Measurements from ENCODE around the gene NFATC2. TPM values are rescaled to one million over a fixed set of nuclear protein-coding genes. Genes with fewer than 3 reads are reported as not detected.

The NFATC2 gene
- polyA plus RNA-seq, 3 donors, result 1.4 to 2.1 (median 1.8) TPM

DNA sequence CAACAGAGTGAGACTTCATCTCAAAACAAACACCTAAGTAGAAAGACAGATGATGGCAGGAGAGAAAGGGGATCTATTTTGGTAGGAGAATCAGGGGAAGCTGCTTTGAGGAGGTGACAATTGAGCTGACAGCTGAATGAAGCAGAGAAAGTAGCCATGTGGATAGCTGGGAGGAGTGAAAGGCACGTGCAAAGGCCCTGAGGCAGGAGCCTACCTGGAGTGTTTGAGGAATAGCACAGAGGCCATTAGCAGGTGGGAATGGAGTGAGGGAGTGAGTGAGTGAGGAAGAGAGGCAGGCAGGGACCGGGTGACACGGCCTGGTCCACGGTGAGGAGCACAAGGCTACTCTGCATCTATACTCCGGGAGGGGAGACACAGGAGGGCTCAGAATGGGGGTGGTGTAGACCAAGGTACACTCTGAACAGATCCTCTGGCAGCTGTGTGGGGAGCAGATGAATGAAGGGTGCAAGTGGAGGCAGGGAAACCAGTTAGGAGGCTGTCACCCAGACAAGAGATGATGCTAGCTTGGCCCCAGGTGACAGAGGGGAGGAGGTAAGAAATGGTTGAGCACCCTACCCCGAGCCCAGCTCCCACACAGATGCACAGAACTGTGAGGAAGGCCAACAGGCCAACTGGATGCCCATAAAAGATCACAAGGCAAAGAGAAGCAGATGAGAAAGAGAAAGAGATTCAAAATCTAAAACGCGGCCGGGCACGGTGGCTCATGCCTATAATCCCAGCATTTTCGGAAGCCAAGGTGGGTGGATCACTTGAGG lies 43.6 kb downstream of the NFATC2 start:
- DNase-seq (ENCODE audit: low read depth in 3 of 3, low spot score in 2 of 3), result no peak

- DNase-seq (ENCODE audit: low read depth in 3 of 3, low spot score in 2 of 3), result no peak
Measured at GRCh38 chr20:51497542-51498467, 44.7 kb downstream of the NFATC2 start.

DNA sequence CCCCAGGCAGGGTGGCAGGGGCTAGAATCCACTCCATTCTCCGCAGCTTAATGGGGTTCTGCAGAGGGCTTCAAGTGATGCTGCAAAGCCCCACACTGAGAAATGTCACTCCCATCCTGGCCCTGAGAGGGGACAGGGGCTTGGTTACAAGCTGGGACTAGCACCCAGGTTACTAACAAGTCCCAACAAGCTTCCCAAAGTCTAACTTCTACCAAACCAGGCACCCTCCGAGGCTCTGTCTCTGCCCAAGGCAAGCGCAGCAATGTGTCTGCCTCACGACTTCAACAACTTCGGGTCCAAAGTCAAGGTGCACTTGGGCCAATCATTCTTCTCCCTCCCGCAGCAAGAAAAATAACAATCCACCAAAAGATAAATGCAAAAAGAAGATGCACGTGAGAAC lies 45.6 kb downstream of the NFATC2 start:
- DNase-seq (ENCODE audit: low read depth in 3 of 3, low spot score in 2 of 3), result no peak

- DNase-seq (ENCODE audit: low read depth in 3 of 3, low spot score in 2 of 3), result no peak
Measured at GRCh38 chr20:51495921-51496545, 46.5 kb downstream of the NFATC2 start.

- no peak for DNase-seq (ENCODE audit: low read depth in 3 of 3, low spot score in 2 of 3)
Measured at GRCh38 chr20:51495291-51495690, 47.2 kb downstream of the NFATC2 start.

DNA sequence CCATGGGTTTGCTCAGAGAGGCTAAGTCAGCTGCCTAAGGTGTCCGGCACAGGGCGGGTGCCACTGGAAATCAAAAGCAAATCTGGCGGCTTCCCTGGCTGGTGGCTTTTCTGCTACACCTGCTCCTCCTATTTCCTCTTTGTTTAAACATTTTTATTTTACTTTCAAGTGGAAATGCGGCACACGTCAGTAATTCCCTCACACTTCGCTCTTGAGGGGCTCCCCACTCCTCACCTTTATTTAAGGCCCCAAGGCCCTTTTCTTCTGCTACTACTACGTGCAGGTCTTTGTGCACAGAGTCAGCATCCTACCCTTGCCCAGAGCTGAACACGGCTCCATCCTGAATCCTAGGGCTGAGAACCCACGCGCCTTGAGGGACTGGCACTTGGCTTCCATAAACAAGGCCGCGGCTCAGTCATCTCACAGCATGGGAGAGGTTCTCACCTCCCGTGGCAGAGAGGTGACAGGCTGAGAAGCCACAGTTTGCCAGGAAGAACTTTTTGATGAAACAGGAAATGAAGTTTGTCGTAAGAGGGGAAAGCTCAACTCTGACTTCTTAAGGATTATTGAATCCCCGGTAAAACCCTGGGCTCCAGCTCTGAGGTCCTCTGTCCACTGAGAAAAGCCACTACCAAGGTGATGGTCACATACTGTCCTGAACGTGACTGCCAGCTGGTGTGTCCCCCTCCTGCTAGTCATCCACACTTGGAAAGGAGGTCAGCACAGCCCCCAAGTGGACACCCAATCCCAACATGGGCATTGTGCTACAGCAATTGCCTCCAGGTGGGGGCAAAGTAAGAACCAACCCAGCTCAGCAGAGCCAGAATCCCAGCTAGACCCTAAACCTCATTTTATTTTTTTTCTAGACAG lies 48.0 kb downstream of the NFATC2 start:
- DNase-seq (ENCODE audit: low read depth in 3 of 3, low spot score in 2 of 3), result no peak

GRCh38 chr20:51493346-51493791 lies 49.1 kb downstream of the NFATC2 start:
- DNase-seq (ENCODE audit: low read depth in 3 of 3, low spot score in 2 of 3), result no peak

GRCh38 chr20:51492167-51493092 lies 50.1 kb downstream of the NFATC2 start:
- no peak for DNase-seq (ENCODE audit: low read depth in 3 of 3, low spot score in 2 of 3)

GRCh38 chr20:51491393-51491792 lies 51.1 kb downstream of the NFATC2 start:
- no peak for DNase-seq (ENCODE audit: low read depth in 3 of 3, low spot score in 2 of 3)

DNA sequence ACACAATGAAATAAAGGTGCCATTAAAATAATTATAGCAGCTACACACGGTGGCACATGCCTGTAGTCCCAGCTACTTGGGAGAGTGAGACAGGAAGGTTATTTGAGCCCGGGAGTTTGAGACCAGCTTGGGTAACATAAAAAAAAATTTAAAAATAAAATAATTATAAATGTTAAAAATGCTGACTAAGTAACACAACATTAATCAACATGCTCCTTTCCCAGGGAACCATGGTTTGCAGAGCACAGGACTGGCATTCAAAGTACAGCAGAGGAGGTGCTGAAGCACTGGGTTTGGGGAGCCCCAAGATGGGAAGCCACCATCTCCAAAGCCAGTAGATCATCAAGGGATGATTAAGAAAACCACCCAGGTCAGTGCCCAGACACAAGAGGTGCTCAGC lies 51.9 kb downstream of the NFATC2 start:
- DNase-seq (ENCODE audit: low read depth in 3 of 3, low spot score in 2 of 3), result no peak

- no peak for DNase-seq (ENCODE audit: low read depth in 3 of 3, low spot score in 2 of 3)
Measured at GRCh38 chr20:51489611-51490010, 52.9 kb downstream of the NFATC2 start.

- DNase-seq (ENCODE audit: low read depth in 3 of 3, low spot score in 2 of 3), result no peak
Measured at GRCh38 chr20:51488331-51488730, 54.2 kb downstream of the NFATC2 start.

DNA sequence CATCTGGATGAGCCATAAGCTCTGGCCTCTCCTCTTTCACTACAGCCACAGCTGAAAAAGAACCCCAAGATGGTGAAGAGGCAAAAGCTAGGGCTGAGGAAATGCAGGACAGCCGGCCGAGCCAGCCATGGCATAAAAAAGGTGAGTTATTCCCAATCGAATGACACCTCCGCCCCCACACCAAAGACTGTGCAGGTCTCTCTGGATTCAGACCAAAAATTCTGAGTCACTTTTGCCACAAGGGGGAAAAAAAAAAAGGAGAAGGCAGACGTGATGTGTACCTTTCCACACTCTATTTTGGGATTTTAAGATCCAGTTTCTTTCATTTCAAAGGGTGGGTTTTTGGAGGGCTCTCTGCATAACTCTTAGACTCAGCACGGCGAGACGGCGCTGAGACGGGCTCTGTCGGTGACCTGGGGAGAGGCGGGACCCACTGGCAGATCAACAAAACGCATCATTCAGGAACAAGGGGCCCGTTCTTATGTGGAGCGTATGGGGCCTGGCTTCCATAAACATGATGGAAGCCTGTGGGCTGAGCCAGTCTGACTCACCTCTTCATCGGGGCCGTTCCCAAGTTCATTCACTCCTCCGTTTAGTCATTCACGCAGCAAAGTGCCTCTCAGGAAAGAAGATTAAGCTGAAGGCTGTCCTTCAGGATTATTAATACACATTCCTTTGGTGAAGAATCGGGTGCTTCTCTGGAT lies 54.8 kb downstream of the NFATC2 start:
- DNase-seq (ENCODE audit: low read depth in 3 of 3, low spot score in 2 of 3), result no peak

- no peak for DNase-seq (ENCODE audit: low read depth in 3 of 3, low spot score in 2 of 3)
Measured at GRCh38 chr20:51487076-51487475, 55.4 kb downstream of the NFATC2 start.

GRCh38 chr20:51486197-51487005 lies 56.1 kb downstream of the NFATC2 start:
- DNase-seq (ENCODE audit: low read depth in 3 of 3, low spot score in 2 of 3), result no peak

GRCh38 chr20:51484831-51485230 lies 57.7 kb downstream of the NFATC2 start:
- DNase-seq (ENCODE audit: low read depth in 3 of 3, low spot score in 2 of 3), result no peak

GRCh38 chr20:51484141-51484815 lies 58.2 kb downstream of the NFATC2 start:
- DNase-seq (ENCODE audit: low read depth in 3 of 3, low spot score in 2 of 3), result no peak

All from right renal cortex interstitium (tissue), 3 donors.